Stimulated activated CD4-positive, alpha-beta T cell treated with anti-CD3 and anti-CD28 coated beads, Interleukin-12 subunit alpha, Interleukin-12 subunit beta, amount 100 ng/mL, for 24 hours (primary cell): Measurements from ENCODE around the gene E2F6.

Experiments used
- DNase-seq, 2 experiments: peaks; one replicate each; pipeline ENCODE4 v3.0.0-alpha.2; 2020; ENCODE audit warnings: low read depth in 2 of 2

The E2F6 gene

DNA sequence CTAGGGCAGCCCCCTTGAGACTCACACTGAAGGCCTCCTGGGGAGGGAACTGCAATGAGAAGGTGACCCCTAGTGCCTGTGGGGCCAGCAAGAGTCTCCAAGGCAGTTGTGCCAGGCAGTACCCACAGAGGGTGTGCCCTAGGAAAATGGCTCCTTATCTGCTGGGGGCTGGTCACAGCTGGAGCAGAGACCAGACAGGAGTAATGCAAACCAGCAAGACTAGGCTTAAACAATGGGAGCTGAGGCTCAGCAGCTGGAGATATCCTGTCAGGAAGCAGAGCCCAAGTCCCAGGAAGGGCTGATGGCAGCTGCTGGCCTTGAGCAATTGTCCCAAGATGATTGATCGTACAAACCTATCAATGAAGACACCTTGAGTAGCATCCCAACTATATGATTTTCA is 26.8 kb upstream of the E2F6 start:
- no peak for DNase-seq

DNA sequence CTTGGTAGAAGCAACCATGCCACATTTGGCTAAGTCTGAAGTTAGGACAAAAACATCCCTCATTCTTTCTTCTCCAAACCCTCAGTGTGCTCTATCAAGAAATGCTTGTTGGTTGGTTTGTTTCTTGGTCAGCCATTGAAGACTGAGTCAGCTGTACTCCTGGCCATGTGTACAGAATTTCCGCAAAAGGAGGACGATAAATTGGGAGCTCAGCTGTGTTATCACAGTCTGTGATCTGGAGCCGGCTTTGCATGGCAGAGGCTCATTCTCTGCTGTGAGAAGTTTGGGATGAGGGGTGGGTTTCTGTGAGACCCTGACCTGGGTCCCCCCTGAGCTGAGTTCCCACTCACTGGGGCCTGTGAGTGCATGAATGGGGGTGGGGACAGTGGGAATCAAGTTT is 26.3 kb upstream of the E2F6 start:
- DNase-seq = no peak

DNA sequence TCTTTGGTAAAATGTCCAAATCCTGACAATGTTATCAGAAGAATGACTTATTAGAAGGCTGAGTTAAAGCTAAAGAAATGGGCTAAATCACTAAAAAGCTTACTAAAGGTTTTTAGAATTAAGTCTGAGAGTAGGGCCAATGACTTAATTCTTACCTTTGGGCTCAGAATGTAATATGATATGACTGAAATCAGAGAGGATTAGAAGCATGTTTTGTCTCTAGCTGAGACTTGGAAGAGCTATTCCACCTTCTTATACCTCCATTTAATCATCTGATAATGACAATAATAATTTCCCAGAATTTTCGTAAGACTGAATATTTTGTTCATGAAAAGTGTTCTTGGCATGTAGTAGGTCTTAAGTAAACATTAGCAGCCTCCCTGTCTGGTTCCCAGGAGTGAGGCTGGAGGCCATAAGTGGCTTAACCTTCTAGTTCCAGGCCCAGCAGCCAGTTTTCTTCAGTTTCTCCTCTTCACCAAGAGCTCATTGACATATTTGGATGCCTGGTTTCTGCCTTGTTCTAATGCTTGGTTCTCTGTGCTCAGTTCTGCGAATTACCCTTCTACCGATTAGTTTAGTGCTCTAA is 25.5 kb upstream of the E2F6 start:
- DNase-seq = no peak

DNA sequence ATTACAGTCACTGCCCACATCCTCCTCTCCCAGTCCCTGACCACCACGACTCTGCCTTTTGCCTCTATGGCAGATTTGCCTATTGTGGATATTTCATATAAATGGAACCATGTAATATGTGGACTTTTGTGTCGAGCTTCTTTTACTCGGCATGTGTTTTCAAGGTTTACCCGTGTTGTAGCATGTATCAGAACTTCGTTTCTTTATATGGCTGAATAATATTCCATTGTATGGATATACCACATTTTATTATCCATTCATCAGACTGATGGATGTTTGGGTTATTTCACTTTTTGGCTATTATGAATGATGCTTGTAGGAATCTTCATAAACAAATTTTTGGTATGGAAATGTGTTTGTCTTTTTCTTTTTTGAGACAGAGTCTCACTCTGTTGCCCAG is 24.2 kb upstream of the E2F6 start:
- no peak for DNase-seq

DNA sequence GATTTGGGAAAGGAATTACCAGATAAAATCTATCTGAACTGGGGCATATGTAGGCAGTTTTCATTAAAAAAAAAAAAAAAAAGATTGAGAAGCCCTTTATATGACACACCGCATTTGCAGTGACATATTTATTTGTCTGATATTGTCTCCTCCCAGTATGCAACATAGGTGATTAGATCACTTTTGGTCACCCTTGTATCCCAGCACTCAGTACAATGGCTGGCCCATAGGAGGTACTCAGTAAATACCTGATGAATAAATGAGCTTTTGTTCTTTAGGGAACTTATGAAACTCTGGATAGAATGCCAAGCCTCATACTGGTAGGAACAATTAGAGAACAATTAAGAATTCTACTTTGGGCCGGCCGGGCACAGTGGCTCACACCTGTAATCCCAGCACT is 22.8 kb upstream of the E2F6 start:
- no peak for DNase-seq

DNA sequence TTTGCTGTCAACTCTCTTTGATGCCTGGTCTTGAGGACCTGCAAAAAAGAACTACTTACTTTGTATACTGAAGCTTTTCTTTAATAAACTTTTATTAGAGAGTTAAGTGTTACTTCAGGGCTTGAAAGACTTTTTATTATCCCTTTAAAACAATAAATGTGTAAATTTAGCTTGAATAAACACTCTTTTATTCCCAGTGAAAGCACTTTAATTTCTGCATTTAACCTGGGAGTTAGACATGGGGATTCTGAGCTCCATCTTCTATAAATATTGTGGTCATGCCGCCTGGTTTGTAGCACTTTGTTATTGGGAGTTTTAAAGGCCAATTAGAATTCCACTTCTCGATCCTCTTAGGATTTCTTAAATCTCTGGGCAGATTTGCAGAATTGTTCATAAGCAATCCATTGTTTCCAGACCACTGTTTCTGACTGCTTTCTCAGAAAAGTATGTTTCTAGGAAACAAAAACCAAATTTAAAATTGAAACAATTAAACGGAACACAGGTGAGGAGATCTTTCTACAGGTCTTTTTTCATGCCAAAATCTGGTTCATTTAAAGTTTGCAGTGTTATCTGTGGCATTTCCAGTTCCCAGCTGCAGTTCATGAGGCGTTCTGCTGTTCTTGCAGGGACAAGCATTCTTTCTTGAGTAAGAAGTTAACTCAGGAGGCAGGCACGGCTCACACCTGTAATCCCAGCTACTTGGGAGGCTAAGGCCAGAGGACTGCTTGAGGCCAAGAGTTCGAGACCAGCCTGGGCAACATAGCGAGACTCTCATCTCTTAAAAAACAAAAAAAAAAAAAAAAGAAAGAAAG is 18.1 kb upstream of the E2F6 start:
- DNase-seq = no peak

DNA sequence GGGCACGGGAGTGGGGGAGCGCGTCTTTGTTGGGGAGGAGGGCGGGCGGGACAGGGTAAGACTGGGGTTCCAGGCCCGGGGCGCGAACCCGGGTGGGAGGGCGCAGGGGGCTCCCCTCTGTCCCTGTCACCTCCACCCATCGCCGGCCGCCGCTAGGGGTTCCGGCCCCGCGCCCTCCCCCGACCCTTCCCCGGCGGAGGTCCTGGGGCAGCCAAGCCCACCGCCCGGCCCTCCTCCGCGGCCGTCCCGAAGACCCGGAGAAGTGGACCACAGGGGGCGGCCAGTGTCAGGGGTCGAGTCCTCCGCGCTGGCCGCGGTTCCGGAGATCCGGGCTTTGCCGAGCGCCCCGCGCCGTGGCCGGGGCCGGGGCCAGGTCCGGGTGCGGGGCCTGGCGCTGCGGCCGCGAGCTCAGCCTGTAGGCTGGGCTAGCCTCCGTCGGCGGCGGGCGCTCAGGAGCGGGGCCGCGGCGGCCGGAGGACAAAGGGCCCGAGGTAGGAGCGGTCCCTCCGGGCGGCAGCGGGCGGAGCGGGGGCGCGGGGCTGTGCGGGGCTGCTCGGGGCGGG is 16.6 kb upstream of the E2F6 start:
- DNase-seq = no peak

DNA sequence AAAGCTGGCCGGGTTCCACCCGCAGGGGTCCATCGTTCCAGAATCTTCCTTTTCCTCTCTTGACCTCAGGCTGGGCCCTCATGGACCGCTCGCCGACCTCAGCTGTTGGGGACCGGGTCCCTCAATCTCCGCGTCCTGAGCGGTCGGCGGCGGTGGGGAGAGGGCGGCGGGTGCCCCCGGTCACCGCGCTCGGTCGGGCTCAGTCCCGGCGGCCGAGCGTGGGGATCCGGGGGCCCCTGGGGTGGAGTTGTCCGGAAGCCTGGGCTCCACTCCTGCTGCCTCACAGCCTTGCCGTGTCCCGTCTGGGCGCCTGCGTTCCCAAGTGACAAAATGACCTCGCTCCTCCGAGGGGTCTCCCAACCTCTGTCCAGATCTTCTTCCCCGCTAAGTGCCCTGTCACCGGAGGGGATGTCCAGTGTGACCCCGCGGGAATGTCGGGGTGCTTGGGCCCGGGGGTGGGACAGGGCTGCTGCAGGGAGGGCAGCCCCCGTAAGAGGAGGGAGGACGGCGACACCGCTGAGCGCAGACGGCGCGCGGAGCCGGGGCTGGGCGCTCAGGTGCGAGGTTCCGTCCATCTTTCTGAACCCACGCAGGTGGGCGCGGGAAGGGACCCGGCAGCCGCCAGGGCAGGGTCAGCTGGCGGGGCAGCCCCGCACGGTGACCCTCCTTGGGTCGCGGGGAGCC is 16.0 kb upstream of the E2F6 start:
- no peak for DNase-seq

DNA sequence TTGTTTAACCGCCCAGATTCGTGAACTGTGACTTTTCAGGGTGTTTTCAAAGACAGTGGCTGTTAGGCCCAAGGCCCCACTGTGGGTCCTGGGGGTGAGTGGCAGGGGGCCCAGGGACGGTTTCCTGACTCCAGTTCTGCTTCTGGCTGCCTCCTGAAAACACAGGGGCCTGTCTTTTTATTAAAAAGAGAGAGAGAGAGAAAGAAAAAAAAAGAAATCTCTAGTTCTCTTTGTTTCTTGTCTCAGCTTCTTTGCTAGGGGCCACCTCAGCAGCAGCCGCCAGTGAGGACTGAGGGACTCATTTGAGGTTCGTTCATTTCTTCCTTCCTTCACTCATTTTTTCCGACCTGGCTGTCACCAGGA is 15.4 kb upstream of the E2F6 start:
- no peak for DNase-seq

DNA sequence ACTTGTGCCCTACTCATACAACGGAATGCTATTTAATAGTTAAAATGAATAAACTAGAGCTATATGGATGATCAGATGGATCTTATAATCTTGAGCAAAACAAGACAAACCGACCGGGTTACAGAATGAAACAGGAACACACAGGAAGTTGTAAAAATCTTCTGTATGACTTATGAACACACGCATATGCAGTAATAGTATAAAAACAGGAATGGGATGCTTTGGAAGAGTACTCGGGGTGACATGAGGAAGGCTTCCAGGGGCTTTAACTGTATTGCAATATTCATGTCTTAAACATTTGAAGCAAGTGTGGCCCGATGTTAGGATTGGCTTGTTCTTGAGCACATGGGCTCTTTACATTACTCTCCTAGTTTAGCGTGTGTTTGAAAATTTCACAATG is 14.9 kb upstream of the E2F6 start:
- DNase-seq = no peak

DNA sequence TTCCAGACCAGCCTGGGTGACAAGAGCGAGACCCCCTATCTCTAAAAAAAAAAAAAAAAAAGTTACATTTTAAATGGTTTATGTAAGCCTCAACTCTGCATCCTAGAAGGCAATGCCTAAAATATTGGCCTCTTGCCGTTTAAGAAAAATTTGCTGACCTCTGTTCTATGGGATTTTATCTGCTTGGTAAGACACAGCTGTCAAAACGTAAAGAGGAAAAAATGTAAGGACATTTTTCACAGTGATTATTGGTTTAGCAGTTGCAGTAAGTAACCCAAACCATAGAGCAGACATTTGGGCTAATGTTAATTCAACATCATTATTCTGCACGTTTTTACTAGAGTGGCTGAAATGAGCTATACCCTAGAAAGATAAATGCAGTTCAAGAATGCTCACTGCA is 14.4 kb upstream of the E2F6 start:
- DNase-seq = no peak

DNA sequence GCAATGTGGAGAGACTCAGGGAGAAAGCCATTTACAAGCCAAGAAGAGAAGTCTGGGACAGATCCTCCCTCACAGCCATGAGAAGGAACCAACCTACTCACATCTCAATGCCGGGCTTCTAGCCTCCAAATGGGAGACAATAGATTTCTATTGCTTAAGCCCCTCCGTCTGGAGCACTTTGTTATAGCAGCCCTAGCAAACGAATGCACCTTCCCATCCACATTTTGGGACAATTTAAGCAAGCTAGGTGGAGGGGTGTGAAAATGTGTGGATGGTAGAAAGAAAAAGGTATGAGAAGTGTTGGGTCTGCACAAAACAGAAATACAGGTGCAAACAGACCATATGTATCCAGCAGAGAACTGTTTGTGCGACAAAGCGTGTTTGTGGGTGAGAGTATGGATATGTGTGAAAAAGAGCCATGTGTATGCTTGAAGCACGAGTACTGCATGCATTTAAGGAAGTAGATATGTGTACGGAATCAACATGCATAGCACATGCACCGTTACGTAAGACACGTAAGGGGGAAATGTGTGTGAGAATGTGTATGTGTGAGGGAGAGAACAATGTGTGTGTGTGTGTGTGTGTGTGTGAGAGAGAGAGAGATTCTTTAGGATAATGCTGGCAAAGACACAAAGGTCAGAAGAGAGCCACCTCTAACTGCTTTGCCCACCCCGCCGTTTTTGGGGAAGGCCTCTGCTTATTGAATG is 13.1 kb upstream of the E2F6 start:
- no peak for DNase-seq

DNA sequence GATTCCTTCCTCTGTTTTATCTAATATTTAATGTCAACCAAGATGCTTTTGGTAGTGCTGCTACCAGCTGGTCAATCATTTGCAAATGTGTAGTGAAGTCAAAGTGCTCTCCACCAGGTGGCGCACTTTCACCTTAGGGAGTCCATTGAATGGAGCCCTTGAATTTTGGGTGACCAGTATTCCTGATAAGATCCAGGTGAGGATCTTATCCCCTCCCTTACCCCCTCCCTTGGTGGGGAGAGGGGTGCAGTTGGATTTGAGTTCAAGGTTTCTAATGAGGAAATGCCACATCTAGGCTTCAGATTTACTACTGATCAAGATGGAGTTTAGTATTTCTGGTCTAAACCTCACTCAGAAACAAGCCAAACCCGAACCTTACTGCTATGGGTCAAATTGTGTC is 12.0 kb upstream of the E2F6 start:
- DNase-seq = peak; percentile 56 to 87

DNA sequence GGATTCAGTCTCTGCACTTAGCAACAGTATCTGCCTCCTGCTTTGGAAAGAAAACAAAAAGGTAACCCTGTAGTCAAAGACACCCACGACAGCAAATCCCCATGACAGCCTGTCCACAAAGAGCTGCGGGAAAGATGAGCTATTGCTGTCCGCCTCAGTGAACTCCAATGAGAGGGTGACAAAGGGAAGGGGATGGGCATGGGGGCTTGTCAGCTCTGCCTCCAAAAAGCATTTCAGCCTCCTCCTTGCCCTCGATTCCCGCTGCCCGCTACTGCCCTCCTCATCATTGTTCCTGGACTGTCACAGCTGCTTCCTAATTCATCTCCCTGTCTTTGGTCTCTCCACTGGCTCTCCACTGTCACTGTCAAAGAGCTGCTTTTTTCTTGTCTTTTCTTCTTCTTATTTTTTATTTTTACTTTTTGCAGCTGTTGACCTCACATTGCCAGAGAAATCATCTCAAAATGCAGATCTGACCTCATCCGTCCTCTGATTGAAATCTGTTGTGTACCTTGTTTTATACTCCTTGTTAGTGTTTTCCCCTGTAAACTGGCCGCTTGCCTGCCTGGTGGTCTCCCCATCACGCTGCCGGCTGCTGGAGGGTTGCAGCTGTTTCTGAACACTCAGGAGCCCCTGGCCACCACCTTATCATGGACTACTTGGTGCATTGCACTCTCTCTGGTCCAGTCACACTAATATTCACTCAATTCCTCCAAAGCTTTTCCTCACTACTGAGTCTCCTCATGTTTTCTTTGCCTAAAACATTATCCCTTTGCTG is 7.9 kb upstream of the E2F6 start:
- no peak for DNase-seq

DNA sequence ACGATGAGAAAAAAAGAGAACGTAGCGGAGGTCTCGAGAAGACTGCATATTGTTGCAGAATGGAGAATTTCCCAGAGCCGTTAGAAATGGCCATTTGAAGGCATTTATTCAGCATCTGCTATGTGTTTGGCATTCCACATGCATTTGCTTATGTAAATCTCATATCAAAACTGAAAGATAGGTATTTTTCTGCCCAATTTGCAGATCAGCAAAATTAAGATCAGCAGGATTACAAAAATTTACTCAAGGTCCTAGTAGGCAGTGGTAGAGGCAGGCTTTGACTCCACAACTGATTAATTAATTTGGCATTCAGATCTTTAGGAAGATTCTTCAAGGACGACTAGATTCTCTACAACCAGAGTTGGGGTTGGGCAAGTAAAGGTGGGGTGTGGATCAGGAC is 1.8 kb upstream of the E2F6 start:
- DNase-seq = no peak

DNA sequence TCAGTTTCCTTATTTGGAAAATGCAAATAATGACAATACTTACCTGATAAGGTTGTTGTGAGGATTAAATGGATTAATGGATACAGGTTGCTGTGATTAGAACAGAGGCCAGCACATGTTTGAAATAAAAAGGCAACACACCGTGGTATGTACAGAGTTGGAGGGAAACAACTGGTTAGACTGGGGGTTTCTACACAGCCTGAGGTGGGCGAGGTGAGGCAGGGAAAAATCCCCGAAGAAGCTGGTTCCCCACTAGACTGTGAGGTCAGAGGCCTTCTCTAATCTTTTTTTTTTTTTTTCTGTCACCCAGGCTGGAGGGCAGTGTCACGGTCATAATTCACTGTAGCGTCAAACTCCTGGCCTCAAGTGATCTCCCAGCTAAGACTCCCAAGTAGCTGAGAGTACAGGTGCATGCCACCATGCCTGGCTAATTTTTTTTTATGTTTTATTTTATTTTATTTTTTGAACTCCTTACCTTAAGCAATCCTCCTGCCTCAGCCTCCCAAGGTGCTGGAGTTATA is 1.2 kb upstream of the E2F6 start:
- DNase-seq = no peak

DNA sequence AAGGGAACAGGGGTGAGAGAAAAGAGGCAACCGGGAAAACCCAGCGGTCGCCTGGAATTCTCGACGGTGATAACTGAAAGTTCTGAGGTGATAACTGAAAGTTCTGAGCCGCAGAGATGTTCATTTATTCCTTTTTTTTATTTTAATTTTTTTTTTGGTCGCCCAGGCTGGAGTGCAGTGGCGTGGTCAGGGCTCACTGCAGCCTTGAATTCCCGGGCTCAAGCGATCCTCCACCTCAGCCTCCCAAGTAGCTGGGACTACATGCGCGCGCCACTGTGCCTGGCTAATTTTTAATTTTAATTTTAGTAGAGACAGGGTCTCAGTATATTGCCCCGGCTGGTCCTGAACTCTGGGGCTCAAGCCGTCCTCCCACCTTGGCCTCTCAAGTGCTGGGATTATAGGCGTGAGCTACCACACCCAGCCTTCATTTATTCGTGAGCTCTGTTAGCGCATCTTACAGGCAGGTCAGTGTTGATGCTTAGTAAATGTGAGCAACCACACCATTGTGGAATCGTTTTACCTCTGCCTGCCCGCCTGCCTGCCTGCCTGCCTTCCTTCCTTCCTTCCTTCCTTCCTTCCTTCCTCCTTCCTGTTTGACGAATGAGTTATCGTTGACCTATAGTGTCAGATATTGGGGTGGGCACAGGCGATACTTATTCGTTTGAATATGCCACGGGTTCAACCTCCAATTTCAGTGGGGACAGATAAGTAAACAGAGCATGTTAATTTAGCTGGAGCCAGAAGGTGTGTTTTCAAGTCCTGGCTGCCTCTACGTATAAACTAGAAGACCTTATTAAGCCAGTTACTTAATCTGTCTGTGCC is 557 bp upstream of the E2F6 start:
- no peak for DNase-seq

DNA sequence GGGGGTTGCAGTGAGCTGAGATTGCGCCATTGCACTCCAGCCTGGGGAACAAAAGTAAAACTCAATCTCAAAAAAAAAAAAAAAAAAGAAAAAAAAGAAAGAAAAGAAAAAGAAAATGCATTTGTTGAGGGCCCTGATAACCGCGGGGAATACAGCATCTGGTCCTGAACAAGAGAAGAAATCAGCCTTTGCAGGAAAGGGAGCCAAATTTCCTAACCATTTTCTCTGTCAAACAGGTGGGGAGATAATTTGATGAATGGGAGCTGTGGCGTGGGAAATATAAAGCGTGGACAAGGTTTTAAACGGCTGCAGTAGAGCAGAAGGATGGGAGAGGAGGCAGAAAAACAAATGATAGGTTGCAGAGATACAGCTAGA is 864 bp downstream of the E2F6 start:
- no peak for DNase-seq

DNA sequence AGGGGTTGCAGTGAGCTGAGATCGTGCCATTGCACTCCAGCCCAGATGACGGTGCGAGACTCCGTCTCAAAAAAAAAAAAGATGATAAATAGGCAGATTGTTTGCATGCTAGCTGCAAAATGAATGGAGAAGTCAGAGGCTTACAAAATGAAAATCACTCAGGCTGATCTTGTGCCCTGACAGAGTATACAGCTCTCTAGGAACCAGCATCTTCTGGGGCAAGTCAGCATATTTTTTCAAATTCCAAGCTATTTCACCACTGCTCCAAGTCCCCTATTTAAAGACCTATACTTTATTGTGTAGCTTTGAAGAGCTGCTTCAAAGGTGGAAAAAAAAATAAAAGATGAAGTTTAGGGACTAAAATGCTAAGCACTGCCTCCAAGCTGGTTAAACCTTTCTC is 6.1 kb downstream of the E2F6 start:
- DNase-seq = no peak

DNA sequence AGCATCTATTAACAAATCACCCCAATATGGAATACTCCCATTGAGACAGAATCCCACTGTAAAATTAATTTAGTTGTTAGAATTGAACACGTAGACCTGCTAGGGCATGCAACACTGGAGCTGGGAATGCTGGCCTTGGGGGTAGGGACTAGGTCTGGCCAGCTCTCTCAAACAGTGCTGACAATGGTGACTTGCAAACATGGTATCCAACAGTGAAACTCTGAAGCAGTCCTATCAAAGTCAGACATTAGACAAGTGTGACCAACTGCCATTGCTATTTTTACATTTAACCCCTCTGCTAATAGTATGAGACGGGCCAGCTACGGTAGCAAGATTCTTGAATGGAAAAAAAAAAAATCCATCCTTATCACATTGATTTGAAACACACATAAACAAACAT is 7.2 kb downstream of the E2F6 start:
- DNase-seq = no peak

DNA sequence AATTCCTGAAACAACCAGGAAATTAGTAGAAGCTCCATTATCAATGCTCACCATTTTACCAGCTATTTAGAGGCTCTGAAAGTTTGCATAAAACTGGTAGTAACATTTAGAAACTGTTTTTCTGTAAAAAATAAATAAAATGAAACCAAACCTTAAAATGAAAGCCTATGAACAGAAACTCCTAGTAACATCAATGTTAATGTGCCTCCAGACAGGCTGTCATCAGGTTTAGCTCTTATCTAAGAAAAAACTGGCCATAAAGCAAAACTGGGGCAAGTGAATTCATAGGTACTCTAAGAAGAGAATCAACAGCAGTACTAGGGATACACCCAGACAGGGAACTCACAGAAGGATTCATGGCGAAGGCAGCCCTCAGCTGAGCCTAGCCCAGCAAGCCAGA is 8.0 kb downstream of the E2F6 start:
- no peak for DNase-seq
